Activated gamma-delta T cell treated with anti-CD3 and anti-CD28 coated beads, Interleukin-2, amount 50 U/mL, for 16 hours (primary cell): ENCODE measurements around the gene SORCS2.
A peak's percentile ranks its signal among the peaks of the same experiment; 100 is the strongest.

Experiments
- DNase-seq: peaks from one replicate; pipeline ENCODE4 v3.0.0-alpha.2; 2020; ENCODE audit warnings: low read depth

Gene SORCS2

DNA sequence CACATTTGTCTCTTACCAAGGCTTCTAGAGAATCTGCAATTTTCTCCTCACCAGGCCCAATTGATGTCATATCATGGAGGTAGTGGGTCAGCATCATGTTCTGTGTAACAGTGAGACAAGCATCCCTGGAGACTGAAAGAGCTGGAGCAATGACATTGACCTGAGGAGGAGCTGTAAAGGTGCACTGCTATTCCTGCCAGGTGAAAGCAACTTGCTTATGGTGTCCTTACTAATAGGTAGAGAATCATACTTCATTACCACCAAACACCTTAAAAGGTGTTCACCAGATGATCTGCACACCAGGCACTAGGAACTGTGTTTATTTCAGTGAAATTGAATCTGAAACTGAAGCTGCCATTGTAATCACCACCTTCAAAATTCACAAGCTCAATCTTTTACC, 558.6 kb downstream of the SORCS2 start:
- no peak for DNase-seq

- DNase-seq = no peak
Measured at GRCh38 chr4:7752649-7753048, 560.3 kb downstream of the SORCS2 start.

GRCh38 chr4:7753271-7753670, 560.9 kb downstream of the SORCS2 start:
- DNase-seq = no peak

GRCh38 chr4:7753931-7754465, 561.7 kb downstream of the SORCS2 start:
- DNase-seq = no peak

- DNase-seq = no peak
Measured at GRCh38 chr4:7754565-7755262, 562.4 kb downstream of the SORCS2 start.

- no peak for DNase-seq
Measured at GRCh38 chr4:7755561-7755960, 563.2 kb downstream of the SORCS2 start.

GRCh38 chr4:7756071-7756470, 563.7 kb downstream of the SORCS2 start:
- DNase-seq = no peak

DNA sequence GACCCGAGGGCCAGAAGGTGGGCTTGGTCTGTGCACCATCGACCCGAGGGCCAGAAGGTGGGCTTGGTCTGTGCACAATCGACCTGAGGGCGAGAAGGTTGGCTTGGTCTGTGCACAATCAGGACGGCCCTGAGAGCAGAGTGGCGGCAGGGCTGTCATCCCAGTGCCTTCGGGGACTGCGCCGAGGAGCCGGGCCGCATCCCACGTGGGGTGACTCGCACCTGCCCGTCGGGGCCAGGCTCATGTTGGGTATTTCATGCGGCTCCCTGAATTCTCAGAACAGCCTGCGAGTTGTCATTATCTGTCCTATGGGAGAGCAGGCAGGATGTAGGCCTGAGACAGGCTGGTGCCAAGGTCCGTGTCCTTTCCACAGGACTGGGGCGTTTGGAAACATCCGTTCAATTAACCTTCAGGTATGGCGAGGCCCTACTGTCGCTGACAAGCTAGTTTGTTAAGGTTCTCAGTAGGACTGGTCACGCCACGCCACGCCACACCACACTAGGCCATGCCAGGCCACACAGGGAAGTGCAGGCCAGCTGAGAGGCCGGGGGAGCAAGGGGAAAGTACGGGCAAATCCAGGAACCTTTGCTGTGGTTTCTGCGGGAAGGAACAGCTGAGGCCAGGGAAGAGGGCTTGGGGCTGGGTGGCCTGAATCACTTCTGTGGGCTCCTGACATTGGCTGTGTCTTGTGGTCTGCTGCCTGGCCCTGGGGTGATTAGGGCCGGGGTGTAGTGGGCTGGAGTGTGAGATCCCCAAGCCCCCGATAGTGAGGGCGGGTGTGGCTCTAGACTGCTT, 564.4 kb downstream of the SORCS2 start:
- no peak for DNase-seq

DNA sequence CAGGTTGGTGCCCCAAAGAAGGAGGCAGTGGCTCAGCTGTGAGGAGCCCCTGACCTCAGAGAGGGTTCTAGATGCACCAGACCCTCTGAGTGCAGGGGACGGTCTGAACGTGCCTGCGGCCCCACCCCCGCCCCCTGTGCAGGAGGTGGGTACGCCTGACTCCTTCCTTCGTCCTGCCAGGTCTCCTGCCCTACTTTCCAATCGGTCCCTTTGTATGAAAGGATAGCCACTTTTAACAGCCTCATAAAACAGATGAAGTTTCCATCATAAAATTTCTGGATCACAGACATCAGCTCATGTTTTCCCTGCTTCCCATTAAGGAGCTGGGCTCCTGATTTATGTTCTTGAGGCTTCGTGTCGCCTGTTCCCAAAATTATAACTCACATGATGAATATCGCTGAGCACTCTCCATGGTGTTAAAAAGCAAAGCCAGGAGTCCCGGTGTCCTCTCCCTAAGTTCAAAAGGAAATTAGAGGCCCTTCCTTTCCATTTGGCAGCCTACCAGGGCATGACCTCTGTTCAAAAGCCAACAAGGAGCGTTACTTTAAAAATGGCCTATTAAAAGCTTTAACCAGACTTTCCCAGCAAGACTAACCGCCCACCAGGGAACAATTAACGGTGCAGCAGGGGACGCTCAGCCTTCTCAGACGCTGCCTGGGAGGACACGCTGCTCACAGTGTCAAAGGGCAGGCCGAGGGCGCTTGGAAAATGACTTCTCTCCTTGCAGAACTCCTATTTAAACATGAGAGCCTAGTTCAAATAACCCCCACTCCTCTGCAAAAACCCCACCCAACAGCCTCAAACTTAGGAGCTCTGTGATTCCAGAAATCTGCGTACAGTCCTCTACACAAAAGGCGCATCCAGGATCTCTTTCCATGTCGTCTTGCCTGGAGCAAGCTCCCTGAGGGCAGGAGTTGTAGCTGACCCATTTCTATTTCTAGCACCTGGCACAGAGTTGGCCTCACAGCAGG, 565.4 kb downstream of the SORCS2 start:
- DNase-seq = no peak

- DNase-seq = no peak
Measured at GRCh38 chr4:7758476-7758875, 566.1 kb downstream of the SORCS2 start.

- DNase-seq = peak; percentile 39
Measured at GRCh38 chr4:7759216-7759615, 566.9 kb downstream of the SORCS2 start.

DNA sequence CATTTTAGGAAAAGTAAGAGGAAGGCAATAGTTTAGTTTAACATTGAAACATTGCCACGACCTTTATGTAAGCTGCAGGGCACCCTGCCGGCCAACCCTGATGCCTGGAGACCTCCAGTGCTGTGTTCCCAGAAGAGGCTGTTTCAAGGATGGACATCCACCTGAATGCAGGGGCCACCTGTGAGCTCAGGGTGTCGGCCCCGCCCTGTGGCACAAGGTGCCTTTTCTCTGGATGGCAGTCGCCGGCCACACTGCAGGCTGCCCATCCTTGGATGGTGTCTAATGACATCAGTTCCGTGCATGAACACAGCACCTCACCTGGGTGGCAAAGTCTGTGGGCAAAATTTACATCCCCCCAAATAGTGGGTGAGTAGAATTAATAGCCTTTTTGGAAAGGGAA, 567.3 kb downstream of the SORCS2 start:
- no peak for DNase-seq

DNA sequence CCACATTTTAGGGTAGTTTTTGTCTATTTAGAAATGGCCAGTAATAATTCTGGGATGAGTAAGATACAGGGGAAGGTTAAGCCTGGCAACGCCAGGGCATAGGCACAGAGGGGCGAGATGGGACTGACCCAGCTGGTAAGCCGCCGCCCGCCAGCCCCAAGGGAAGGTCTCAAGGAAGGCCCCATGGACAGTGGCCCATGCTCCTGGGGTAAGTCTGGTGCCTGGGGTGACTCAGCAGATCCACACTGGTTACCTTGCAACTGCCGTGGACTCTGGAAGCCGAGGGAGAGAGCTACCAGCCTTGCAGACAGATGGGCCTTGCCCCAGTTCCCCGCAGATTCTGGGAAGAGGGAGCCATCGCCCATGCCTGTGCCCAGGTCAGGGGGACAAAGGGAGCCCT, 567.9 kb downstream of the SORCS2 start:
- no peak for DNase-seq

- no peak for DNase-seq
Measured at GRCh38 chr4:7760706-7761105, 568.4 kb downstream of the SORCS2 start.

DNA sequence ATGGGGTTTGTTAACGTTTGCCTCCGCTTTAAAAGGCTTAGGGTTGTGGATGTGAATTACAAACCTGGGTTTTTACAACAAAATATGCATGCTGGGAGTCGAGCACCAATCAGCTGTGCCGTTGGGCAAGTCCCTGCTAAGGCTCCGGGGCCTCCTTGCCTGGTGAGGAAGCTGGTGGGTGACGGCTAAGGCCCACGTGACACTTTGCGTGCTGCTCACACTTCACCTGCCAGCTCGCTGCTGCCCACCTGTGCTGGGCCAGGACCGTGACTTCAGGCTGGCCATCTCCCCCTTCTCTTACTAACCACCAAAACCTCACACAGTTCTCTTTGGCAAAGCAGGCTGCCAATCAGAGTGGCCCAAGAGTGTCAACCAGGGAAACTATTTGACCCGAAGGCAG, 569.0 kb downstream of the SORCS2 start:
- DNase-seq = no peak

GRCh38 chr4:7761720-7762119, 569.4 kb downstream of the SORCS2 start:
- no peak for DNase-seq

- no peak for DNase-seq
Measured at GRCh38 chr4:7762376-7763030, 570.2 kb downstream of the SORCS2 start.

DNA sequence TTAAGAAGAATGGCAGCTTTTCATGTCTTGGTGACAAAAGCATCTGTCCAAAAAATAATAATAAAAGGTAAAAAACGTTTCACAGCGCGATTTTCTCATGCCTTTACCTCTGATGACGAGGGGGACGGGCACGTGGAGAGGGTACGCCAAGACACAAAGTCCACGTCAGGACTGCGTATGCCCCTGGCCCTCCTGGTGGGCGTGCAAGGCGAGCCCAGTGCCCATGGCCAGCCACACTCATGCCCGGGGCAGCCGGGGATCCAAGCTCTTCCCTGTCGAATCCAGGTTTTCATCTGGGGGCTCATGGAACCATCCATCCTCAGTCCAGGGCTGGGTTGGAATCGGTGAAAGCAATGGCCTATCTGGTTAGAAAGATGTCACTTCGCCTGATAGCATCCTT, 570.8 kb downstream of the SORCS2 start:
- no peak for DNase-seq

GRCh38 chr4:7763788-7764187, 571.5 kb downstream of the SORCS2 start:
- no peak for DNase-seq

DNA sequence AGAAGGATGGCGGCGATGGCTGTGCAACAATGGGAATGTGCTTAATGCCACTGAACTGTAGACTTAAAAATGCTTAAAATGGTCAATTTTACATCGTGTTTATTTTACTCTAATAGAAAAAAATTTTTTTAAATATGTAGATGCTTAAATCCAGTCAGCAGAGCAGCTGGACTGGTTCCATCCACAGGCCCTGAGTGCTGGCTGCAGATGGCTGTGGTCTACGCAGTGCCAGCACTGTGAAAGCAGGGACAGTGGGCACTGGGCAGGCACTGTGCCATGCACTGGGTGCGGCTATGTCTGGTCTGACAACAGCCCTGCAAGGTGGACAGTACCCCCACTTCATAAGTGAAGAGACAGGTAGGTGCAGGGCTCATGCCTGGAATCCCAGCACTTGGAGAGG, 572.1 kb downstream of the SORCS2 start:
- no peak for DNase-seq

GRCh38 chr4:7765666-7766065, 573.3 kb downstream of the SORCS2 start:
- no peak for DNase-seq

- DNase-seq = no peak
Measured at GRCh38 chr4:7766086-7766485, 573.7 kb downstream of the SORCS2 start.
